ENCODE data around the gene MAST3. TPM values are rescaled to one million over a fixed set of nuclear protein-coding genes. Genes with fewer than 3 reads are reported as not detected.

Gene MAST3
- total RNA-seq, 1 donor from 2014 or later: 4.6 TPM

DNA sequence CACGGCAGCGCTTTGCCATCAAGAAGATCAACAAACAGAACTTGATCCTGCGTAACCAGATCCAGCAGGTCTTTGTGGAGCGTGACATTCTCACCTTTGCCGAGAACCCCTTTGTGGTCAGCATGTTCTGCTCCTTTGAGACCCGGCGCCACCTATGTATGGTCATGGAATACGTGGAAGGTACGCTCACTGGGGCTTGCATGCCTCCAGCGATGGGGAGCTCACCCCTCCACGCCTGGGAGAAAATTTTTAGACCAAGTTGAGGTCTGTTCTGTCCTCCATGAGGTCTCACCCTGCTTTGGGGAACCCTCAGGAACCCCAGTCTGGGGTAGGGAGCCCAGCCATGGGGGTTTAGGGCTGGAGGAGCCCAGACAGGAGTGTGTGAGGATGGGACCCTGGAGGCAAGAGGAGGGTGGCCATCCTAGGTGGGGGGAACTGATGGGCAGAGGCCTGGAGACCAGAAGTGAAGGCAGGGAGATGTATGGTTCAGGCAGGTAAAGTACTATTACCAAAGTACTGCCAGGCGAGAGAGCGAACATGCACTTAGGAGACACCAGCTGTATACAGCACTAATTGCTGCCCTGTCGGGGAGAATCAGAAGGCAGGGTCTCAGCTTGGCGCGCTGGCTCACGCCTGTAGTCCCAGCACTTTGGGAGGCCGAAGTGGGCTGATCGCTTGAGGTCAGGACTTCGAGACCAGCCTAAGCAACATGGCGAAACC is 33.1 kb downstream of the MAST3 start:
- peaks cover 63% of the 10 kb centered on the region for H3K36me3 ChIP-seq
- intact Hi-C loops (cut with micrococcal nuclease): no loop called here

GRCh38 chr19:18131841-18132596 is 34.4 kb downstream of the MAST3 start:
- Histone ChIP-seq H3K36me3 (peaks cover 66% of the 10 kb centered on the region), H3K27ac (replicated peaks) (no peak overlapping the region), H3K9me3 (replicated peaks) (no peaks in the 10 kb centered on the region), H3K4me3 (no peak overlapping the region), H3K27me3 (ENCODE audit: low read depth) (no peaks in the 10 kb centered on the region), H3K4me1 (no peaks in the 10 kb centered on the region)
- TF ChIP-seq, protein P1, sequence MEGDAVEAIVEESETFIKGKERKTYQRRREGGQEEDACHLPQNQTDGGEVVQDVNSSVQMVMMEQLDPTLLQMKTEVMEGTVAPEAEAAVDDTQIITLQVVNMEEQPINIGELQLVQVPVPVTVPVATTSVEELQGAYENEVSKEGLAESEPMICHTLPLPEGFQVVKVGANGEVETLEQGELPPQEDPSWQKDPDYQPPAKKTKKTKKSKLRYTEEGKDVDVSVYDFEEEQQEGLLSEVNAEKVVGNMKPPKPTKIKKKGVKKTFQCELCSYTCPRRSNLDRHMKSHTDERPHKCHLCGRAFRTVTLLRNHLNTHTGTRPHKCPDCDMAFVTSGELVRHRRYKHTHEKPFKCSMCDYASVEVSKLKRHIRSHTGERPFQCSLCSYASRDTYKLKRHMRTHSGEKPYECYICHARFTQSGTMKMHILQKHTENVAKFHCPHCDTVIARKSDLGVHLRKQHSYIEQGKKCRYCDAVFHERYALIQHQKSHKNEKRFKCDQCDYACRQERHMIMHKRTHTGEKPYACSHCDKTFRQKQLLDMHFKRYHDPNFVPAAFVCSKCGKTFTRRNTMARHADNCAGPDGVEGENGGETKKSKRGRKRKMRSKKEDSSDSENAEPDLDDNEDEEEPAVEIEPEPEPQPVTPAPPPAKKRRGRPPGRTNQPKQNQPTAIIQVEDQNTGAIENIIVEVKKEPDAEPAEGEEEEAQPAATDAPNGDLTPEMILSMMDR (IDR thresholded peaks at IDR 0.05; ENCODE audit: borderline replicate concordance): no peak
- intact Hi-C loops (cut with micrococcal nuclease): no loop called here
- DNase-seq: no peak

More for the DNA sequence above, 33.1 kb downstream of the MAST3 start:
- Histone ChIP-seq H3K27ac (replicated peaks) (no peak overlapping the region), H3K27me3 (ENCODE audit: low read depth) (no peaks in the 10 kb centered on the region), H3K9me3 (replicated peaks) (no peaks in the 10 kb centered on the region), H3K4me3 (no peak overlapping the region), H3K4me1 (no peaks in the 10 kb centered on the region)
- TF ChIP-seq, protein P1 (IDR thresholded peaks at IDR 0.05; ENCODE audit: borderline replicate concordance): no peak
- DNase-seq: no peak

- no peak overlapping the region for H3K27ac ChIP-seq (replicated peaks)
- H3K4me3 ChIP-seq: no peak overlapping the region
- TF ChIP-seq, protein P1 (IDR thresholded peaks at IDR 0.05; ENCODE audit: borderline replicate concordance): no peak
- no peak for DNase-seq
- intact Hi-C loops (cut with micrococcal nuclease): no loop called here
- H3K27me3 ChIP-seq (ENCODE audit: low read depth): no peaks in the 10 kb centered on the region
- H3K4me1 ChIP-seq: no peaks in the 10 kb centered on the region
- H3K9me3 ChIP-seq (replicated peaks): no peaks in the 10 kb centered on the region
- peaks cover 74% of the 10 kb centered on the region for H3K36me3 ChIP-seq
These were observed 38.4 kb downstream of the MAST3 start for GRCh38 chr19:18135712-18136584.

DNA sequence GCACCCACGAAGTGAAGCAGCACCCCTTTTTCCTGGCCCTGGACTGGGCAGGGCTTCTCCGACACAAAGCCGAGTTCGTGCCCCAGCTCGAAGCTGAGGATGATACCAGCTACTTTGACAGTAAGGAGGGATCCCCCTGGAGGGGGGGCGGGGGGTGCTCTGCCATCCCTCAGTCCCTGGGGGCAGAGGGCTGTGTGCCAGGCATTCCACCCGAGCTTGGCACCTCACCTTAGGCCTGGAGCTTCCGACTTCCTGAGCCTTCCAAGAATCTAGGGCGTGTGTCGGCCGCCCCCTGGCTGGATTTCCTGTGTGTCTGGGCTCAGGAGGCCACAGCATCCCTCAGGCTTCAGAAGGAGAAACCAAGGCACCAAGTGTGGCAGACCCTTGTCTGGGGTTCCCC is 39.7 kb downstream of the MAST3 start:
- peaks cover 69% of the 10 kb centered on the region for H3K36me3 ChIP-seq
- DNase-seq: no peak
- TF ChIP-seq, protein P1 (IDR thresholded peaks at IDR 0.05; ENCODE audit: borderline replicate concordance): no peak
- no peak overlapping the region for H3K27ac ChIP-seq (replicated peaks)
- H3K4me3 ChIP-seq: no peak overlapping the region
- intact Hi-C loops (cut with micrococcal nuclease): no loop called here
- no peaks in the 10 kb centered on the region for H3K27me3 ChIP-seq (ENCODE audit: low read depth)
- H3K9me3 ChIP-seq (replicated peaks): no peaks in the 10 kb centered on the region
- H3K4me1 ChIP-seq: no peaks in the 10 kb centered on the region

- Histone ChIP-seq H3K4me3 (no peak overlapping the region), H3K4me1 (no peaks in the 10 kb centered on the region), H3K9me3 (replicated peaks) (no peaks in the 10 kb centered on the region), H3K36me3 (peaks cover 69% of the 10 kb centered on the region), H3K27me3 (ENCODE audit: low read depth) (no peaks in the 10 kb centered on the region), H3K27ac (replicated peaks) (no peak overlapping the region)
- TF ChIP-seq, protein P1 (IDR thresholded peaks at IDR 0.05; ENCODE audit: borderline replicate concordance): no peak
- no peak for DNase-seq
- intact Hi-C loops (cut with micrococcal nuclease): no loop called here
These were observed 40.2 kb downstream of the MAST3 start for GRCh38 chr19:18137657-18138339.

Measured in left ventricle myocardium inferior (tissue), 1 donor.